ENCODE measurements around the gene HOMER2. TPM values are rescaled to one million over a fixed set of nuclear protein-coding genes. Genes with fewer than 3 reads are reported as not detected.

HOMER2 gene
- total RNA-seq, 4 donors from 2014 or later = 30.9 to 59.0 (median 39.4) TPM

GRCh38 chr15:82845686-82846085 lies 106.8 kb downstream of the HOMER2 start:
- no peaks in the 10 kb centered on the region for H3K36me3 ChIP-seq
- H3K27ac ChIP-seq = no peak overlapping the region
- H3K4me1 ChIP-seq = peaks cover 0 to 24% (median 7%) of the 10 kb centered on the region in 3 donors
- no peak overlapping the region for H3K4me3 ChIP-seq
- H3K27me3 ChIP-seq = no peaks in the 10 kb centered on the region
- WGBS, 2 donors = 73 to 75% methylated on average over 7 of the region's 7 CpGs
- no peak for DNase-seq
- TF ChIP-seq CTCF (IDR thresholded peaks at IDR 0.05) (no peak), POLR2A (IDR thresholded peaks at IDR 0.05) (no peak)
- no peaks in the 10 kb centered on the region for H3K9me3 ChIP-seq
- intact Hi-C loops (cut with DNase I) = no loop called here

- intact Hi-C loops (cut with DNase I) = no loop called here
- TF ChIP-seq CTCF (IDR thresholded peaks at IDR 0.05) (no peak), POLR2A (IDR thresholded peaks at IDR 0.05) (no peak)
- no peaks in the 10 kb centered on the region for H3K27me3 ChIP-seq
- DNase-seq = no peak
- H3K4me1 ChIP-seq = peaks cover 0 to 6% (median 0%) of the 10 kb centered on the region in 3 donors
- H3K36me3 ChIP-seq = peaks cover 0 to 8% (median 0%) of the 10 kb centered on the region in 3 donors
- no peak overlapping the region for H3K27ac ChIP-seq
- 80 to 87% methylated on average over 3 of the region's 3 CpGs for WGBS, 2 donors
- no peaks in the 10 kb centered on the region for H3K9me3 ChIP-seq
- H3K4me3 ChIP-seq = no peak overlapping the region
Measured at GRCh38 chr15:82843566-82843965, 109.0 kb downstream of the HOMER2 start.

- DNase-seq = no peak
Measured at GRCh38 chr15:82840166-82840565, 112.4 kb downstream of the HOMER2 start.

GRCh38 chr15:82839136-82839535 lies 113.4 kb downstream of the HOMER2 start:
- Histone ChIP-seq H3K4me1 (no peaks in the 10 kb centered on the region), H3K27me3 (no peaks in the 10 kb centered on the region), H3K27ac (no peak overlapping the region), H3K4me3 (no peak overlapping the region), H3K36me3 (peaks cover 11 to 52% (median 20%) of the 10 kb centered on the region in 3 donors), H3K9me3 (no peaks in the 10 kb centered on the region)
- DNase-seq = no peak
- intact Hi-C loops (cut with DNase I) = no loop called here
- TF ChIP-seq POLR2A (IDR thresholded peaks at IDR 0.05) (no peak), CTCF (IDR thresholded peaks at IDR 0.05) (no peak)

More at GRCh38 chr15:82840166-82840565, 112.4 kb downstream of the HOMER2 start:
- no peaks in the 10 kb centered on the region for H3K9me3 ChIP-seq
- H3K27me3 ChIP-seq = no peaks in the 10 kb centered on the region
- no peak overlapping the region for H3K27ac ChIP-seq
- no peak for TF ChIP-seq POLR2A (IDR thresholded peaks at IDR 0.05)
- no peak for TF ChIP-seq CTCF (IDR thresholded peaks at IDR 0.05)
- intact Hi-C loops (cut with DNase I) = no loop called here
- H3K36me3 ChIP-seq = peaks cover 11 to 42% (median 18%) of the 10 kb centered on the region in 3 donors
- H3K4me1 ChIP-seq = peaks cover 0 to 6% (median 0%) of the 10 kb centered on the region in 3 donors
- WGBS, 2 donors = 91 to 95% methylated on average over 4 of the region's 4 CpGs
- H3K4me3 ChIP-seq = no peak overlapping the region

- Histone ChIP-seq H3K27ac (no peak overlapping the region), H3K27me3 (no peaks in the 10 kb centered on the region), H3K9me3 (no peaks in the 10 kb centered on the region), H3K36me3 (peaks cover 11 to 62% (median 29%) of the 10 kb centered on the region in 3 donors), H3K4me1 (peaks cover 0 to 7% (median 2%) of the 10 kb centered on the region in 3 donors), H3K4me3 (no peak overlapping the region)
- intact Hi-C loops (cut with DNase I) = no loop called here
- 92 to 97% methylated on average over 13 to 14 of the region's 14 CpGs for WGBS, 2 donors
- TF ChIP-seq CTCF (IDR thresholded peaks at IDR 0.05) (no peak), POLR2A (IDR thresholded peaks at IDR 0.05) (no peak)
- no peak for DNase-seq
Measured at GRCh38 chr15:82838096-82838735, 114.3 kb downstream of the HOMER2 start.

Measured in esophagus squamous epithelium (tissue), 5 donors.